Measurements from ENCODE around the gene PKMYT1. TPM values are rescaled to one million over a fixed set of nuclear protein-coding genes. Genes with fewer than 3 reads are reported as not detected.

PKMYT1 gene
- total RNA-seq, 1 donor from 2014 or later = not detected

- Histone ChIP-seq H3K4me3 (no peak overlapping the region), H3K27ac (no peak overlapping the region)
- intact Hi-C loops (cut with DNase I) = no loop called here
Measured at GRCh38 chr16:2973093-2973492, 7.2 kb downstream of the PKMYT1 start.

GRCh38 chr16:2971985-2972784, 8.1 kb downstream of the PKMYT1 start:
- intact Hi-C loops (cut with DNase I) = no loop called here
- TF ChIP-seq CTCF (IDR thresholded peaks at IDR 0.05) = no peak

More at GRCh38 chr16:2973093-2973492, 7.2 kb downstream of the PKMYT1 start:
- H3K36me3 ChIP-seq = no peaks in the 10 kb centered on the region
- H3K4me1 ChIP-seq = peaks cover 5 to 17% of the 10 kb centered on the region in 2 donors
- H3K9me3 ChIP-seq = no peaks in the 10 kb centered on the region
- DNase-seq (ENCODE audit: low spot score in 2 of 2) = no peak
- H3K27me3 ChIP-seq = peaks cover under 1% of the 10 kb centered on the region
- TF ChIP-seq CTCF (IDR thresholded peaks at IDR 0.05) = no peak

GRCh38 chr16:2971134-2971984, 8.9 kb downstream of the PKMYT1 start:
- DNase-seq (ENCODE audit: low spot score in 2 of 2) = no peak
- no peak for TF ChIP-seq CTCF (IDR thresholded peaks at IDR 0.05)
- peaks cover 13 to 22% of the 10 kb centered on the region in 2 donors for H3K4me1 ChIP-seq

More at GRCh38 chr16:2971985-2972784, 8.1 kb downstream of the PKMYT1 start:
- Histone ChIP-seq H3K36me3 (no peaks in the 10 kb centered on the region), H3K27me3 (peaks cover 10% of the 10 kb centered on the region), H3K27ac (no peak overlapping the region), H3K4me1 (peaks cover 6 to 17% of the 10 kb centered on the region in 2 donors), H3K4me3 (no peak overlapping the region), H3K9me3 (no peaks in the 10 kb centered on the region)
- DNase-seq (ENCODE audit: low spot score in 2 of 2) = no peak

GRCh38 chr16:2970563-2970962, 9.7 kb downstream of the PKMYT1 start:
- DNase-seq (ENCODE audit: low spot score in 2 of 2) = no peak
- Histone ChIP-seq H3K27me3 (peaks cover 24% of the 10 kb centered on the region), H3K27ac (no peak overlapping the region), H3K4me1 (peaks cover 13 to 22% of the 10 kb centered on the region in 2 donors), H3K9me3 (no peaks in the 10 kb centered on the region), H3K36me3 (no peaks in the 10 kb centered on the region), H3K4me3 (peak overlapping the region; percentile 68 to 85)
- TF ChIP-seq CTCF (IDR thresholded peaks at IDR 0.05) = no peak
- intact Hi-C loops (cut with DNase I) = no loop called here

More at GRCh38 chr16:2971134-2971984, 8.9 kb downstream of the PKMYT1 start:
- Histone ChIP-seq H3K36me3 (no peaks in the 10 kb centered on the region), H3K27me3 (peaks cover 18% of the 10 kb centered on the region), H3K9me3 (no peaks in the 10 kb centered on the region), H3K4me3 (no peak overlapping the region), H3K27ac (no peak overlapping the region)
- intact Hi-C loops (cut with DNase I) = no loop called here

GRCh38 chr16:2969545-2970521, 10.4 kb downstream of the PKMYT1 start:
- H3K27ac ChIP-seq = no peak overlapping the region
- intact Hi-C loops (cut with DNase I) = no loop called here
- TF ChIP-seq CTCF (IDR thresholded peaks at IDR 0.05) = peak in 2 of 3 experiments; percentile 21 to 34
- H3K4me1 ChIP-seq = peaks cover 18 to 26% of the 10 kb centered on the region in 2 donors
- H3K27me3 ChIP-seq = peaks cover 32% of the 10 kb centered on the region
- H3K4me3 ChIP-seq = peak overlapping the region; percentile 68 to 85
- H3K9me3 ChIP-seq = no peaks in the 10 kb centered on the region
- peak in 1 of 2 donors; percentile 75 for DNase-seq (ENCODE audit: low spot score in 2 of 2)
- no peaks in the 10 kb centered on the region for H3K36me3 ChIP-seq
